HG03064 (cell line): ENCODE results near the gene ATG14.
"Not testable (repeated sequence)": the region's sequence is repeated elsewhere in the genome, so short reads cannot be mapped to it uniquely, and the experiment has no call there.

Experiments
- ATAC-seq: cut with Tn5 transposase; IDR thresholded peaks from one replicate; pipeline ENCODE4 v1.9.1; 2021; ENCODE audit warnings: low read depth; ENCODE audit not compliant: unreplicated experiment

The ATG14 gene

DNA sequence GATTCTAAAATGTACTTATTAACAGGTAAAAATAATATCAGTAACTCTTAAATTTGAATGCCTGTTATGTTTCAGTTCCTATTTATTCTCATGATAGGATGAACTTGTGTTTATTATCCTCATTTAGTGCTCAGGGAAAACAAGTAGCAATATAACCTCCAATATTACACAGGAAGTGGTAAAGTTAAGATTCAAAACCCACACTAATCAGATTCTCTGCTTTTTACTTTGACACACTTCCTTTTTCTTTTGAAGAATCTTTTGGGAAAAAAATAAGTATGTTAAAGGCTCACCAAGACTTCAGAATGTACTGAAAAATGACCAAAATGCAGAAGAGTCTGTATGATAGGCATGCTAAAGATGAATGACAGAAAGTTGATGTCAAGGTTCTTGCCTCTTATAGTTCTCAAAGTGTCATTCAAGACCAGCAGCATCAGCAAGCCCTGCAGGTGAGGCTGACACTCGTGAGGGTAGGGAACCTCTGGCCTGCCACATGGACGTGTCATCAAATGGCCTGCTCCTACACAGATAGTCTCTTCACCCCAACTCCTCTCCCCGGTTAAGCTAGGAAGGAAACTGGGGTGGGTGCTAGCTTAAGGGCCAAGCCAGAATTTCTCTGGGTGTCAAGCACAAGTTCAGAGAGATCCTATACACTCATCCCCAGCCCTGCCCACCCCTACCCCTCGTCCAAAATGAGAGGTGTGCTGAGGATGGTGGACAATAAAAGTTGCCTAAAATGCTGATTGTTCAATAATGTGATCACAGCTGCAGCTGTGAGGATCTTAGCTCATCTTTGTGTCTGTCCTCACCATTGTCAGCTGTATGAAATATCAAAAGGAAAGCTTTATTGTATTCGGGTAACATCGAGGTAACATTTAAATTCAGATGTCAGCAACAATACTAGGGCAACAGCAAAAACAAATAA, 22.5 kb upstream of the ATG14 start:
- no peak for ATAC-seq

DNA sequence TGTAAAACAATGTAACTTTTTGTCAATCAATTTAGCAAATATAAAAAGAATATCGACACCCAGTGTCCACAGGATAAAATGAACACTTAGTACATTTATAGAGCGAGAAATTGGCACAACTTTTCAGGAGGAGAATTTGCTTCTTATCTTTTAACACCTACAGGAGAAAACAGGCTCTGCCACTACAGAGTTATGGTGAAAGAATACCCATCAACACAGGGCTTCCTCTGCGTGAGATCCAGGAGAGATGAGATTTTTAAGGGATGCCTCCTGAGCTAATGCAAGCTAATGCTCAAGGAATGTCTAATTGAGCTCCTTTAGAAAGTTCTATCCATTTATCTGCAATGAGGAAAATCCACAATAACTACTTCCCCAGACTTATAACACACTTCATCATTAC, 21.0 kb upstream of the ATG14 start:
- ATAC-seq, result no peak

- ATAC-seq, result no peak
Observed at GRCh38 chr14:55430024-55430690, 18.5 kb upstream of the ATG14 start.

DNA sequence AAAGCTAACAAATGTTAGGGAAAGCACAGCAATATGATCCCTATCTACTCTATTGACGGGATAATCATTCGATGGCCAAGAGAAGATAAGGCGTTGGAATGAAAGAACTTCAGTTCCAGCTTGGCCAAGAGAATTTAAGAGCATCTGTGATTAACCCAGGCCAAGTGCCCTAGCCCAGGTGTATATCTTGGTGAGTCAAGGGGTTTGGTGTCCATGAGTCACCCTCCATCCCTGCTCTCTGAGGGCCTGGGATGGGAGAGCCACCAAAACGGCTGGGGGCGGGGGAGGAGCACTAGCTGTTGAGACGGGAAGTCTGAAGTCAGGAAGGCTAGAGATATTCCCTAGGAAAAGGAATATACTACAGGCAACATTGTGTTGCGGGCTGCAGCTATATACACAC, 15.8 kb upstream of the ATG14 start:
- no peak for ATAC-seq

- ATAC-seq, result no peak
Observed at GRCh38 chr14:55426891-55427290, 15.3 kb upstream of the ATG14 start.

DNA sequence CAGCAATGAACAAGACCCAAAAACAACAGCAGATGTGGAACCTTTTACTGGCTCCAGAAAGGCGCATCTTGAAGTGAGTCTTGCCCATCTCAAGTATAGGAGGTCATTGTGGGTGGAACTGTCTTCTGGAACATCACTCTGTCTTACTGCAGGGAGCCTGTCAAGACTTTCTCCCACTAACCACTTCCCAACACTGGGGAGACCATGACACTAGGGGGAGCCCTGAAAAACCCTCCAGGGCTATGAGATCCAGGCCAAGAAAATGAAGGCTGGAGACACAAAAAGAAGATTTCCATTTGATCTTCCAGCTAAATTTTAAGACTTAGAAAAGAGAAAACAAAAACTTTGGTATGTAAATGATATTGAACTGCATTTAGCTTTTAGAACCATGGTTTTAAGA, 13.5 kb upstream of the ATG14 start:
- ATAC-seq, result no peak

DNA sequence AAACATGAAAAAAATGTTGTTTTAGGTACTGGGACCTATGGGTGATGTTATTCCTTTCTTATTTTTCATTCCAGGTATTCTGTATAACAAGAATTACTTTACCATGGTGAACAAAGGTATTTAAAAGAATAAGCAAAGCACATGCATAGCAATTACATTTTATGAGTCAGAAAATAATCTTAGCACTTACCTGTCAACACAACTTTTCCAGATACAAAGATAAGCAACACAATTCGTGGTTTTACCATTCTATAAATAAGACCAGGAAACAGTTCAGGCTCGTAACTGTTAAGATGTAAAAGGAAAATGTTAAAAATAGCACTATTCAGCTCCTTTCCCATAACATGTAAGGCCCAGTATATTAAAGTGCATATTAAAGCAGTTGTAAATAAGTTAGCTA, 12.3 kb upstream of the ATG14 start:
- no peak for ATAC-seq

DNA sequence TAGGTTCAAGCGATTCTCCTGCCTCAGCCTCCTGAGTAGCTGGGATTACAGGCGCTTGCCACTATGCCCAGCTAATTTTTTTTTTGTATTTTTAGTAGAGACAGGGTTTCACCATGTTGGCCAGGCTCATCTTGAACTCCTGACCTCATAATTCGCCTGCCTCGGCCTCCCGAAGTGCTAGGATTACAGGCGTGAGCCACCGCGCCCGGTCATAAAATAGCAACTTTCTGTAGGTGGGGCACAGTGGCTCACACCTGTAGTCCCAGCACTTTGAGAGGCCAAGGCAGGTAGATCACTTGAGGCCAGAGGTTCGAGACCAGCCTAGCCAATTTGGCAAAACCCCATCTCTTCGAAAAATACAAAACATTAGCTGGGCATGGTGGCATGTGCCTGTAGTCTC, 10.7 kb upstream of the ATG14 start:
- not testable (repeated sequence) for ATAC-seq

DNA sequence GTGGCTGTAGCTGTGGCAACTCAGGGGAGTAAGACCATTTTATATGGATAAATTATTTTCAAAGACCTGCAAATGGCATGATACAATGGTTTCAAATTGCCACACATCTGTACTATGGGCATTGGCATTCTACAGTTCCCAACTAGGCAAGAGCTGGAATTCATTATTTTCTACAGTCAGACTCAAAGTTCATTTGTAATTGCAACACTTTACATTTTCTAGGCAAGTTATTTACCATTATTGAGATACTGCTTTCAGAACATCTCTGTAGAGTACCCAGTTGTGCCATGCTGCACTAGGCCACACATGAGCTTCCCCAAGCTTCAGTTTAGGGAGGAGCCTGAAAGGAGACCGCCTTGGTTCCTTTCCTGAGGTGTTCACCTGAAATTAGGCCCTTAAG, 8.0 kb upstream of the ATG14 start:
- ATAC-seq, result no peak

DNA sequence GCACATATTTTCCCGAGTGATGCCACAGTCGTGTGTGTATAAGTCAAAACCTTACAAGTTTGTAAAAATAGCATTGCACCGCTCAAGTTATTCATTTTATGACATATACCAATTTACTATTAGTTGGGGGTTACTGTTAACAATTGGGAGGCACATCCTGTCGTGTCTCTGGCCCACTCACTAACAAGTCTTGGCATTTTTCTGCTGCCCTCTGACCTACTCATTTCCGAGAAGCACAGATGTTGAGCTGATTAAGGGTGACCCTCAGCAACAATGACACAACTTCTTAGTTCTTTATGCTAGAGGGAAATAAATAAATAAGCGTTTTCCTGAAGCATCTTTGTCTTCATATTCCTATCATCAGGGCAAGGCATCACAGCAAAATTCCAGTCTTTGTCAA, 6.8 kb upstream of the ATG14 start:
- no peak for ATAC-seq

- no peak for ATAC-seq
Observed at GRCh38 chr14:55417955-55418354, 6.3 kb upstream of the ATG14 start.

DNA sequence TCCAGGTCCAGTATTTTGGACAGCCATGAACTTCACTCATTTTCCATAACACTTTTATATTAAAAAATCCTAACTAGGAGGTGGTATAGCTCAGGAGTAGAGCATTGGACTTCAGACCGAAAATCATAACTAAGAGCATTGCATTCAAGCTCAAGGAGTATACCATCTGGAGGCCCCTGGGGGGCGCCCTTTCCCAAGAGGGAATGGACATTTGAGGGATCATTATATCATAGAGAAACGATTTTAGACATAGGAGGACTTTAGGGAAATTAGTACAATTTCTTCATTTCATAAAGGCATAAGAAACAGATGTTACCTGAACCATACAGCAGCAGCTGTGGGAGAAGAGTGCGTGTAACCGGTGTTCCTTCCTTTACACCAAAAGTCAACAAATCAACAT, 5.2 kb upstream of the ATG14 start:
- no peak for ATAC-seq

DNA sequence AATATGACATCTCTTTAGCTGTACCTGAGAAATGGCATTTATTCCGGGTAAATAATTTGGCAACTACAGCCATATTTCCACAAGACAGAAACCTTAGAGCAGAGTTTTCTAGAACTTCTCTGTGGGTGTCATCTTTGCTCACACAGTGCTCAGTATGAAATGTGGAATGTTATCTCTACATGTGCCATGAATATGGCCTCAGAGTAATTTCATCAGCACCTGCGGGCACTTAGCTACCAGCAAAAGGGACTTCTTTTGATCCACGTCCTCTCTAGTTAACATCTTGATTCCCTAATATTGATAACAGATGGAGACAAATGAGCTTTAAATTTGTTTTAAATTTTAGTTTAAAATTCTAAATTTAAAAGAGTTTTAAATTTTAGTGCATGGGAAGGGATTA, 2.9 kb upstream of the ATG14 start:
- ATAC-seq, result no peak

DNA sequence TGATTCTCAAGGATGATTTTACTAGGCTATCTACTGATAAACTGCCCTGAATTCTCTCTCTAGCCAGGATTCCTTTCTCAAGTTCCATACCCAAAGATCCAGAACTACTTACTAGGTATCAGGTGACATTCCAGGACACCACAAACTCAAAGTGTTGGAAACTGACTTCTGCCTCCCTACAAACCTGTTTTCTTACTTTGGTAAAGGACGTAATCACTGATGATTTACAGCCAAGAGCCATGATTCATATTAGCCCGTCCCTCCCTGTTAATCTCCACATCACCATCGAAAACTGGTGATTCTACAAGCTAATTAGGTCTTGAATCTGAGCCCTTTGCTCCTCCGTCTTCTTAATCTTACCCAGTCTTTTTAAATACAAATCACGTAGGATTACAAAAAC, 1.0 kb upstream of the ATG14 start:
- ATAC-seq, result no peak

DNA sequence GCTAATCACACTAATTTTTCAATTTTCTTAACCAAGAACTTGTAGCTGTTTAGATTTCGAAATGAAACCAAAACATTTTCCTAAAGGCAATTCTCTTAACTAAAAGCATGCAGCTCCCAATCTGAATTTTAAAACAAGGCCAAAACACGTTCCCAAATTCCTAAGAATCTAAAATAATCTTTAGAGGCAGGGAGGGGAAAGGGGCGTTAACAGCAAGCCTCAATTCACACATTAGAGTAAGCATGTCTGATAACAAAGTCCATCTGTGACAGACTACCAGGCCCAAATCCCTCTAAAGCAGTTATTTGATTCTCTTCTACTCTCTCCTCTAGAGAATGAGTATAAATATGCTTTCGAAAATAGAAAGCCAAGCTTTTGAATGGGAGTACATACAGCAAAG, 754 bp downstream of the ATG14 start:
- no peak for ATAC-seq

DNA sequence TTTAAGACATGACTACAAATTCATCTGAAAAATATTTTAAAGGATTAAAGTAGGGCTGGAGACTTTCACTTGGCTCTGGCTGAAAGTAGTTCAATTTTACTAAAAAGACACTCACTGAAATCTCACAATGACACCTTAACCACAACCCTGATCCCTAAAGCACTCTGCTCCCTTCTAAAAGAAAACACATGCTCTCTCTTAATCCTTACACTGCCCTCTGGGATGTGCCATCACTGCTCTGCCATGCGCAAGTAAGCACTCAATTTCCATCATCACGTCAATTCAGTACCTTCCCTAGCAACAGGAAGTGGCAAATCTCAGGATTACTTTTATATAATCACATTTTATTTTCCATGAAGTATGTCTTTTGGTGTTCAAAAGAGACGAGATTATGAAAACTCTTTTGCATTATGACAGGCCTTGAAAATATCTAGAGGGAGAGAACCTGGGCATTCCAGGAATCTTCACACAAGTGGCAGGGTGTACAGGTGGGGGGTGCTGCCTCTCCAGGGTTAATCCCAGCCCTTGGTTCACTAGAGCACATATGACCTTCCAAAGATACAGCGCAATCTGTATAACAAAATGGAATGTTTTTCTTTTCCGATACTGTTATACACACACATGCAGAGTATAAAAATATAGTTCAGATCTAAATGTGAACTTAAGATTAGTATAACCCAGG, 7.3 kb downstream of the ATG14 start:
- no peak for ATAC-seq

DNA sequence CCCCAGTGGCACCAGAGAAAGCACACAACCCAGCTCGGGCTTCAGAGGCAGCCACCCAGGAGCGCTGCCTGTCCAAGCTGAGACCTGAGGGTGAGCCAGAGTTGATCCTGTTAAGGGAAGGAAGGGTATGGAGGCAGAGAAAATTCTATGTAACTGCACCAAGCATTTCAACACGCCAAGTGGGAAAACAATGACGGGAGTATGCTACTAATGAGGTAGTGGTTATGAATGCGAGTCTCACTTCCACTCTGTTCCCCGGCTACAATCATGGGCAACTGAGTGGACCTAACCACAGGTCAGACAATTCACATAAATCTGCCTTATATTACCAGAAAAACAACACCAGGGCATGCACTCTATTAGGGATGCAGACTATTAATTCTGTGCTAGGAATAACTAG, 9.9 kb downstream of the ATG14 start:
- ATAC-seq, result no peak

- ATAC-seq, result no peak
Observed at GRCh38 chr14:55399852-55400251, 11.8 kb downstream of the ATG14 start.

GRCh38 chr14:55399183-55399582, 12.4 kb downstream of the ATG14 start:
- ATAC-seq, result no peak

DNA sequence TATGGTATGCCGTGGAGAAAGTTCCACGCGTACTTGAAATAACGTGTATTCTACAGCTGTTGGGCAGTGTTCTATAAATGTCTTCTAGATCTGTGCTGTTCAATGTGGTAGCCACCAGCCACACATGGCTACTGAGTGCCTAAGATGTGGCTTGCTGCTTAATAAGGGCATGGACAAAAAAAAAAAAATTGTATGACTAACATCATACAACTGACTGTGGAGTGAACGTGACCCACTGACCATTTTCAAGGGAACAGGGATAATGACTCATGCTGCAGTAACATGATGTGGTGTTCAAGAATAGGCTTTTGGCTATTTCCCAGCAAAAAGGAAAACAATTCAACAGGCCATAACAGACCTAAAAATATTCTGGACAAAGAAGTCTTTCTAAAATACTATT, 13.0 kb downstream of the ATG14 start:
- ATAC-seq, result no peak

DNA sequence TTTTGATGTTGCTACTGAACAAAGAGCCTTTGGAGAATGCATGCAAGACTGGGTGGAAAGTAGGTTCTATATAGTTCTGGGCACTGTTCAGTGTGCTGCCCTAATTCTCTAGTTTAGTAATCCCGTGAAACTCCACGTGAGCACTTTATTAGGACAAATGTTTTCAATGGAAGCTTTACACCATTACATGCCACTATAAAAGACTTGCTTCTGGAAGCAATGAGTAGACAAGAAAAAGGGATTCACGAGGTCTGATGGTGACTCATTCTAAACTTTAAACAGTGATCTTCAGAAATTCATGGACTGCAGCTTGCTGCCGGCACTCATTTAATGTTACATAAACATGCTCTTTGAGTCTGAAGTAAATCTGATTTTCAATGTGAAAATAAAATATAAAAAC, 22.3 kb downstream of the ATG14 start:
- ATAC-seq, result no peak

GRCh38 chr14:55388160-55388559, 23.5 kb downstream of the ATG14 start:
- no peak for ATAC-seq
